H1 (cell line): Measurements from ENCODE around the gene ABCF2. TPM values are rescaled to one million over a fixed set of nuclear protein-coding genes. Genes with fewer than 3 reads are reported as not detected.

Experiments
- CTCF ChIA-PET: fragments of 300-600 bp; sonication (Branson Sonifier 250); formaldehyde crosslinking; loops from one replicate; lab custom pipeline; 2021; ENCODE audit not compliant: partially characterized antibody; lab: Charles Lee
- POLR2A ChIA-PET: fragments of 300-600 bp; sonication (Branson Sonifier 250); formaldehyde crosslinking; loops from one replicate; lab custom pipeline; 2021; ENCODE audit warnings: inconsistent platforms; ENCODE audit not compliant: partially characterized antibody; lab: Charles Lee
- DNase-seq, 2 experiments: peaks; one replicate each; pipeline versions ENCODE4 v3.0.0 to v3.0.0-alpha.2; 2010 to 2022; ENCODE audit warnings: low spot score in 2 of 2, low read depth in 1 of 2, mixed read lengths in 1 of 2
- FAIRE-seq: peaks from 2 replicates; lab custom pipeline; 2011; peaks lifted over from hg19 to GRCh38; lab: Jason Lieb, UNC
- H2AFZ ChIP-seq: 2 replicates; pipeline ENCODE4 v1.8.1; 2012; ENCODE audit warnings: low read length, inconsistent platforms
- H2AK5ac ChIP-seq: 2 replicates; pipeline ENCODE4 v1.6.1; 2013; ENCODE audit warnings: low read depth, low read length
- H2BK120ac ChIP-seq: replicated peaks from 2 replicates; pipeline ENCODE3; 2013; ENCODE audit warnings: low read depth, low read length, inconsistent platforms
- H2BK12ac ChIP-seq: 2 replicates; pipeline ENCODE4 v1.6.1; 2013; ENCODE audit warnings: low read depth, low read length
- H2BK15ac ChIP-seq: 2 replicates; pipeline ENCODE4 v1.6.1; 2013; ENCODE audit warnings: low read length
- H2BK20ac ChIP-seq: 2 replicates; pipeline ENCODE4 v1.6.1; 2013; ENCODE audit warnings: low read length
- H2BK5ac ChIP-seq: 2 replicates; pipeline ENCODE4 v1.6.1; 2013; ENCODE audit warnings: low read depth, low read length
- H3K14ac ChIP-seq: 2 replicates; pipeline ENCODE4 v1.6.1; 2013; ENCODE audit warnings: inconsistent platforms; ENCODE audit not compliant: insufficient read length
- H3K18ac ChIP-seq: 2 replicates; pipeline ENCODE4 v1.6.1; 2013; ENCODE audit warnings: low read length; ENCODE audit errors: extremely low read depth
- H3K23ac ChIP-seq: 2 replicates; pipeline ENCODE4 v1.6.1; 2013; ENCODE audit warnings: inconsistent platforms; ENCODE audit not compliant: insufficient read length
- H3K23me2 ChIP-seq: 2 replicates; pipeline ENCODE4 v1.6.1; 2013; ENCODE audit warnings: low read depth, low read length
- H3K27ac ChIP-seq: 2 replicates; pipeline ENCODE4 v1.6.1; 2011; ENCODE audit warnings: low read depth, low read length, inconsistent platforms
- H3K27me3 ChIP-seq, 4 experiments: replicated peaks in 1 of 4; 1 replicate in 1 of 4; 2 replicates in 3 of 4; pipeline versions ENCODE4 v1.6.1 to v1.8.1; 2011 to 2013; ENCODE audit warnings: low read length in 3 of 4, mild to moderate bottlenecking in 3 of 4, inconsistent platforms in 2 of 4, mixed read lengths in 2 of 4, moderate library complexity in 1 of 4; ENCODE audit not compliant: control insufficient read depth in 3 of 4, insufficient read depth in 3 of 4; ENCODE audit errors: extremely low read depth in 1 of 4
- H3K36me3 ChIP-seq, 4 experiments: 2 replicates each; pipeline versions ENCODE4 v1.6.1 to v1.8.1; 2011 to 2013; ENCODE audit warnings: mild to moderate bottlenecking in 4 of 4, low read length in 3 of 4, moderate library complexity in 2 of 4, control low read depth in 1 of 4, inconsistent platforms in 1 of 4; ENCODE audit not compliant: insufficient read depth in 4 of 4, control insufficient read depth in 2 of 4
- H3K4ac ChIP-seq: replicated peaks from 2 replicates; pipeline ENCODE3; 2013; ENCODE audit warnings: low read length, low read depth, mixed read lengths, inconsistent platforms; ENCODE audit not compliant: insufficient read length
- H3K4me1 ChIP-seq, 4 experiments: replicated peaks in 1 of 4; 1 replicate in 1 of 4; 2 replicates in 3 of 4; pipeline versions ENCODE4 v1.6.1 to v1.8.1; 2011 to 2013; ENCODE audit warnings: low read length in 3 of 4, inconsistent platforms in 2 of 4, mixed read lengths in 1 of 4; ENCODE audit not compliant: insufficient read depth in 4 of 4, control insufficient read depth in 3 of 4
- H3K4me2 ChIP-seq, 2 experiments: 2 replicates each; pipeline versions ENCODE4 v1.6.1 to v1.8.1; 2011 to 2013; ENCODE audit warnings: low read depth in 2 of 2, low read length in 2 of 2, control low read depth in 1 of 2, inconsistent platforms in 1 of 2, mild to moderate bottlenecking in 1 of 2; ENCODE audit not compliant: insufficient read depth in 1 of 2
- H3K4me3 ChIP-seq, 4 experiments: fragments of 200-600, 300-600 bp in 1 of 4; sonication (generic), shearing (Covaris generic), sonication (Bioruptor Twin) in 1 of 4; 2 replicates each; pipeline versions ENCODE4 v1.5.1 to v1.8.1; 2011 to 2016; ENCODE audit warnings: low read length in 4 of 4, low read depth in 3 of 4, control low read depth in 2 of 4, inconsistent platforms in 2 of 4, mild to moderate bottlenecking in 2 of 4, mixed read lengths in 1 of 4, moderate library complexity in 1 of 4; ENCODE audit not compliant: insufficient read depth in 2 of 4; ENCODE audit errors: extremely low read depth in 1 of 4
- H3K56ac ChIP-seq: replicated peaks from 2 replicates; pipeline ENCODE3; 2013; ENCODE audit warnings: low read depth, mild to moderate bottlenecking, mixed read lengths, low read length, inconsistent platforms; ENCODE audit not compliant: insufficient read length
- H3K79me1 ChIP-seq: 2 replicates; pipeline ENCODE4 v1.6.1; 2013; ENCODE audit warnings: low read depth, low read length, control low read depth
- H3K79me2 ChIP-seq, 2 experiments: 2 replicates each; pipeline versions ENCODE4 v1.6.1 to v1.8.1; 2012 to 2013; ENCODE audit warnings: low read length in 2 of 2, mild to moderate bottlenecking in 2 of 2, inconsistent platforms in 1 of 2; ENCODE audit not compliant: insufficient read depth in 2 of 2, control insufficient read depth in 1 of 2
- H3K9ac ChIP-seq, 4 experiments: replicated peaks in 1 of 4; 1 replicate in 1 of 4; 2 replicates in 3 of 4; pipeline versions ENCODE4 v1.6.1 to v1.8.1; 2011 to 2013; ENCODE audit warnings: low read depth in 3 of 4, low read length in 3 of 4, control low read depth in 2 of 4, mild to moderate bottlenecking in 2 of 4, moderate library complexity in 2 of 4, inconsistent platforms in 1 of 4; ENCODE audit errors: extremely low read depth in 1 of 4
- H3K9me3 ChIP-seq, 2 experiments: 2 replicates each; pipeline versions ENCODE4 v1.6.1 to v1.8.1; 2012 to 2013; ENCODE audit warnings: mild to moderate bottlenecking in 2 of 2, moderate library complexity in 2 of 2, control low read depth in 1 of 2, inconsistent platforms in 1 of 2, low read depth in 1 of 2, low read length in 1 of 2, mixed read lengths in 1 of 2; ENCODE audit not compliant: insufficient read depth in 2 of 2
- H4K20me1 ChIP-seq, 2 experiments: replicated peaks in 1 of 2; 2 replicates each; pipeline versions ENCODE3 to v1.8.1; 2011 to 2013; ENCODE audit warnings: inconsistent platforms in 2 of 2, low read length in 2 of 2, mild to moderate bottlenecking in 1 of 2; ENCODE audit not compliant: insufficient read depth in 2 of 2, control insufficient read depth in 1 of 2
- H4K5ac ChIP-seq: 2 replicates; pipeline ENCODE4 v1.6.1; 2013; ENCODE audit warnings: low read length, low read depth, mixed read lengths, inconsistent platforms; ENCODE audit not compliant: insufficient read length
- H4K8ac ChIP-seq: 2 replicates; pipeline ENCODE4 v1.8.0; 2013; ENCODE audit warnings: mild to moderate bottlenecking, moderate library complexity, low read length, inconsistent platforms; ENCODE audit not compliant: insufficient read depth; ENCODE audit errors: extremely low read depth
- H4K91ac ChIP-seq: replicated peaks from 2 replicates; pipeline ENCODE3; 2013; ENCODE audit warnings: low read length, mixed read lengths, inconsistent platforms; ENCODE audit not compliant: insufficient read length
- ASH2L ChIP-seq: fragments of 200-600, 300-600 bp; sonication (generic); IDR thresholded peaks from one replicate; pipeline ENCODE4 v1.7.1; 2017; ENCODE audit warnings: low read length
- BACH1 ChIP-seq: IDR thresholded peaks from 2 replicates; pipeline ENCODE4 v1.6.1; 2012; ENCODE audit warnings: low read length, improper control_type of control experiment
- CBX5 ChIP-seq: fragments of 300-800, 300-1000 bp; sonication (generic); IDR thresholded peaks from 2 replicates; pipeline ENCODE4 v1.7.1; 2016; ENCODE audit warnings: antibody characterized with exemption, low read length, low read depth
- CEBPB ChIP-seq: IDR thresholded peaks from 2 replicates; pipeline ENCODE4 v1.6.1; 2012; ENCODE audit warnings: low read depth, low read length
- CTBP2 ChIP-seq: IDR thresholded peaks from 2 replicates; pipeline ENCODE4 v1.7.0; 2011; ENCODE audit warnings: borderline replicate concordance, mild to moderate bottlenecking, moderate library complexity, mixed read lengths, low read length; ENCODE audit not compliant: insufficient read depth, insufficient read length
- NANOG ChIP-seq: IDR thresholded peaks from 2 replicates; pipeline ENCODE4 v1.6.1; 2011; ENCODE audit warnings: low read length, low read depth, mild to moderate bottlenecking, inconsistent platforms; ENCODE audit not compliant: insufficient read depth, poor library complexity, severe bottlenecking
- POLR2AphosphoS5 ChIP-seq: IDR thresholded peaks from 2 replicates; pipeline ENCODE4 v1.6.1; 2011; ENCODE audit warnings: low read depth, low read length
- SIN3A ChIP-seq, 2 experiments: IDR thresholded peaks in 1 of 2; conservative IDR thresholded peaks in 1 of 2; 2 replicates each; pipeline ENCODE4 v1.6.1; 2011 to 2012; ENCODE audit warnings: low read length in 2 of 2, improper control_type of control experiment in 1 of 2, low read depth in 1 of 2, mild to moderate bottlenecking in 1 of 2
- SRF ChIP-seq: IDR thresholded peaks from 2 replicates; pipeline ENCODE4 v1.6.1; 2011; ENCODE audit warnings: mild to moderate bottlenecking, low read depth, low read length, moderate library complexity
- TEAD4 ChIP-seq: IDR thresholded peaks from 2 replicates; pipeline ENCODE4 v1.6.1; 2012; ENCODE audit warnings: low read depth, low read length, inconsistent platforms, mixed read lengths
- WGBS, 2 experiments: shearing (Covaris generic) in 1 of 2; methylation state at CpG; one replicate each; pipeline versions ENCODE4 v1.1.6 to v1.1.7; 2013 to 2015; ENCODE audit warnings: low lambda C conversion rate in 2 of 2, mixed read lengths in 2 of 2, inconsistent platforms in 1 of 2, low coverage in 1 of 2, missing lambda C conversion rate in 1 of 2; ENCODE audit not compliant: insufficient replicate concordance in 2 of 2, insufficient coverage in 1 of 2, insufficient read length in 1 of 2; ENCODE audit errors: extremely low coverage in 1 of 2, missing lambda C conversion rate in 1 of 2; 5-methylcytosine and 5-hydroxymethylcytosine counted together
- polyA plus RNA-seq, 7 experiments: library from polyadenylated mRNA; depleted of rRNA in 3 of 7; stranded (reverse) in 5 of 7; unstranded in 2 of 7; fragments of >200 nt in 5 of 7; fragments of 200-250 nt in 2 of 7; gene quantifications; 1 replicate in 5 of 7; 2 replicates in 1 of 7; 4 replicates in 1 of 7; pipeline versions ENCODE4 v1.2.1 to v1.2.3, GENCODE V29; 2011 to 2013; ENCODE audit warnings: missing spikeins in 2 of 7, mixed read lengths in 2 of 7
- total RNA-seq: library from RNA; stranded (reverse); fragmentation: NEBNext Ultra II Directional; extraction: Animal tissue kit (Norgen Biotek cat#: 25700); gene quantifications from 2 replicates; pipeline ENCODE4 v1.2.1, GENCODE V29; 2021
- TF ChIP-seq, protein P1 (sequence below): IDR thresholded peaks from 2 replicates; pipeline ENCODE4 v1.6.1; 2011; ENCODE audit warnings: low read depth, mild to moderate bottlenecking, low read length; ENCODE audit not compliant: insufficient read depth
- TF ChIP-seq, protein P2 (sequence below): IDR thresholded peaks from 2 replicates; pipeline ENCODE4 v1.6.1; 2012; ENCODE audit warnings: inconsistent platforms

Gene ABCF2
- total and polyA plus RNA-seq, 2 of the 8 experiments (the other 6 are each of a cell fraction or from before 2014, with no cell fraction given), result 28.0 to 55.0 TPM

DNA sequence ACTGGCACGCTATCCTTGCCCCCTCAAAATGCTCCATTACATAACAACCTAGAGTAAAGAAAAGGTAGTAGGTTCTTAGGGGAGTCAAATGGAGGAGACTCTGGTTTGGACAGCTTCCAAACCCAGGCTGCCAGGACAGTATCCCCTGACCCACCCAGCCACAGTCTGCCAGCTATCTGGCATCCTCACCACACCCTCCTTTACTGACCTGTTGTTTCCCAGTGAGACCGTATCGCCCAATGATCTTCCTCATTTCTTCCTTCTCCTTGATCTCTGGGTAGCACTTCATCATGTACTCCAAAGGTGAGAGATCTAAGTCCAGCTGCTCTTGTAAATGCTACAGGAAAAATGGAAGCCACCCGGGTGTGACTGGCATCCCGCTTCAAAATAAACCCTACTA lies 11.6 kb downstream of the ABCF2 start:
- Histone ChIP-seq H4K8ac (no peak overlapping the region), H2AK5ac (no peak overlapping the region), H2BK5ac (no peak overlapping the region), H3K4me1 (peaks cover 0 to 2% (median under 1%) of the 10 kb centered on the region in 4 experiments; a peak in 4 of 7 replicates), H4K20me1 (peaks cover 5 to 6% of the 10 kb centered on the region in 2 experiments), H3K27me3 (no peaks in the 10 kb centered on the region), H2BK15ac (no peak overlapping the region), H3K9ac (no peak overlapping the region; a peak in 1 of 7 replicates), H4K91ac (no peak overlapping the region), H2BK12ac (no peak overlapping the region), H3K14ac (no peak overlapping the region), H3K27ac (no peak overlapping the region), H3K56ac (no peak overlapping the region), H3K23ac (no peak overlapping the region), H3K79me2 (no peaks in the 10 kb centered on the region), H2BK120ac (no peak overlapping the region), H2BK20ac (no peak overlapping the region), H3K9me3 (no peaks in the 10 kb centered on the region), H3K4me3 (no peak overlapping the region), H3K79me1 (no peaks in the 10 kb centered on the region), H2AFZ (no peak overlapping the region), H4K5ac (no peak overlapping the region), H3K4me2 (no peak overlapping the region), H3K23me2 (no peaks in the 10 kb centered on the region), H3K18ac (no peak overlapping the region), H3K36me3 (peaks cover 31 to 69% (median 56%) of the 10 kb centered on the region in 4 experiments), H3K4ac (no peak overlapping the region)
- 94% methylated on average over 5 of the region's 5 CpGs; no CpG with 5 or more reads in 1 of the 2 experiments for WGBS, 2 experiments
- FAIRE-seq, result no peak
- DNase-seq, result no peak
- POLR2A ChIA-PET, result interaction anchor here (5.7 kb wide), 1 partner anchor 11 kb away, joined by 36 read pairs; the partner anchor contains the start of gene ABCF2
- CTCF ChIA-PET, result interaction anchor here (1.6 to 2.3 kb wide), 2 partner anchors 28 to 95 kb away, joined by 4 to 7 read pairs; no protein-coding TSS in a partner anchor
- no peak for TF ChIP-seq POLR2AphosphoS5
- no peak for TF ChIP-seq NANOG
- TF ChIP-seq, protein P1, sequence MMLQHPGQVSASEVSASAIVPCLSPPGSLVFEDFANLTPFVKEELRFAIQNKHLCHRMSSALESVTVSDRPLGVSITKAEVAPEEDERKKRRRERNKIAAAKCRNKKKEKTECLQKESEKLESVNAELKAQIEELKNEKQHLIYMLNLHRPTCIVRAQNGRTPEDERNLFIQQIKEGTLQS, result no peak
- TF ChIP-seq BACH1, result no peak
- TF ChIP-seq CBX5, result no peak
- TF ChIP-seq TEAD4, result no peak
- no peak for TF ChIP-seq SRF
- no peak for TF ChIP-seq ASH2L
- TF ChIP-seq CEBPB, result no peak
- no peak for TF ChIP-seq CTBP2
- TF ChIP-seq, protein P2, sequence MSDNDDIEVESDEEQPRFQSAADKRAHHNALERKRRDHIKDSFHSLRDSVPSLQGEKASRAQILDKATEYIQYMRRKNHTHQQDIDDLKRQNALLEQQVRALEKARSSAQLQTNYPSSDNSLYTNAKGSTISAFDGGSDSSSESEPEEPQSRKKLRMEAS, result no peak
- TF ChIP-seq SIN3A (conservative IDR thresholded peaks at IDR 0.05 in 1 of 2, IDR thresholded peaks at IDR 0.05 in 1 of 2; ENCODE audit: low read depth in 1 of 2, low read length in 2 of 2), result no peak
